ENCODE data around the gene SCNN1B.

Gene SCNN1B

DNA sequence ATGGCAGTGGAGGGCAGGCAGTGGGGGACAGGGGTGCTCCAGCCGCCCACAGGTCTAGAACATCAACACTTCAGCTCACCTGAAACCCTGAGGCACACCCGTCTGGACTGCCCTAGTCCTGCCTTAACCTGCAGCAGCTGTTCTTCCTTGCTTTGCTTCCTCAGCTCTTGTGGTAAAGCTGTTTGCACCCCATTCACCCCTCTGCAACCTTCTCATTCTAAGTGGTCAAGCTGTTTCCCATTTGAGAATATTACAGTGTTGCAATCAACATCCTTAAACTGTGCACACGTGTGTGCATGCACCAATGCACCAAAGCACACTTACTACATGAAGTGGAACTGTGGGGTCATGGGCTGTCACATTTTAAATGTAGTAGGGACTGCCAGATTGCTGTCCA, 32.4 kb downstream of the SCNN1B start:
- DNase-seq (ENCODE audit: low spot score): no peak
- TF ChIP-seq, protein P1, sequence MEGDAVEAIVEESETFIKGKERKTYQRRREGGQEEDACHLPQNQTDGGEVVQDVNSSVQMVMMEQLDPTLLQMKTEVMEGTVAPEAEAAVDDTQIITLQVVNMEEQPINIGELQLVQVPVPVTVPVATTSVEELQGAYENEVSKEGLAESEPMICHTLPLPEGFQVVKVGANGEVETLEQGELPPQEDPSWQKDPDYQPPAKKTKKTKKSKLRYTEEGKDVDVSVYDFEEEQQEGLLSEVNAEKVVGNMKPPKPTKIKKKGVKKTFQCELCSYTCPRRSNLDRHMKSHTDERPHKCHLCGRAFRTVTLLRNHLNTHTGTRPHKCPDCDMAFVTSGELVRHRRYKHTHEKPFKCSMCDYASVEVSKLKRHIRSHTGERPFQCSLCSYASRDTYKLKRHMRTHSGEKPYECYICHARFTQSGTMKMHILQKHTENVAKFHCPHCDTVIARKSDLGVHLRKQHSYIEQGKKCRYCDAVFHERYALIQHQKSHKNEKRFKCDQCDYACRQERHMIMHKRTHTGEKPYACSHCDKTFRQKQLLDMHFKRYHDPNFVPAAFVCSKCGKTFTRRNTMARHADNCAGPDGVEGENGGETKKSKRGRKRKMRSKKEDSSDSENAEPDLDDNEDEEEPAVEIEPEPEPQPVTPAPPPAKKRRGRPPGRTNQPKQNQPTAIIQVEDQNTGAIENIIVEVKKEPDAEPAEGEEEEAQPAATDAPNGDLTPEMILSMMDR (IDR thresholded peaks at IDR 0.05; ENCODE audit: borderline replicate concordance, control extremely low read depth, extremely low read depth, insufficient read depth, missing control alignments): no peak
- in situ Hi-C loops (cut with MboI; ENCODE audit: low sequenced_read_pairs, unreplicated experiment): no loop called here

DNA sequence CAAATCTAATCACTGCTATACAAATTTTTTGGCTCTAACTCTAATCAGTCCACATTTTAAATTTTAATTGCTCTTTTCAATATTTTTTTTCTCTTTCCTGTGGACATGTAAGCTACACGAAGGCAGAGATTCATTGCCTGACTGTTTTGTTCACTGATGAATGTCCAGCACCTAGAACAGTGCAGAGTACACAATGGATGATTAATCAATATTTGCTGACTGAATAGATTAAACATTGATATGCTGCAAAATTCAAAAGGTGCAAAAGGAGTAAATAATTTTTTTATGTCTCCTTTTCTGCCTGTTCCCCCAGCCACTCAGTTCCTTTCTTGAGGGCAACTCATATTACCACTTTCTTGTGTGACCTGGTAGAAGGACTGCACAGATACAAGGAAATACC, 32.8 kb downstream of the SCNN1B start:
- in situ Hi-C loops (cut with MboI; ENCODE audit: low sequenced_read_pairs, unreplicated experiment): no loop called here
- DNase-seq (ENCODE audit: low spot score): no peak
- TF ChIP-seq, protein P1 (IDR thresholded peaks at IDR 0.05; ENCODE audit: borderline replicate concordance, control extremely low read depth, extremely low read depth, insufficient read depth, missing control alignments): no peak

DNA sequence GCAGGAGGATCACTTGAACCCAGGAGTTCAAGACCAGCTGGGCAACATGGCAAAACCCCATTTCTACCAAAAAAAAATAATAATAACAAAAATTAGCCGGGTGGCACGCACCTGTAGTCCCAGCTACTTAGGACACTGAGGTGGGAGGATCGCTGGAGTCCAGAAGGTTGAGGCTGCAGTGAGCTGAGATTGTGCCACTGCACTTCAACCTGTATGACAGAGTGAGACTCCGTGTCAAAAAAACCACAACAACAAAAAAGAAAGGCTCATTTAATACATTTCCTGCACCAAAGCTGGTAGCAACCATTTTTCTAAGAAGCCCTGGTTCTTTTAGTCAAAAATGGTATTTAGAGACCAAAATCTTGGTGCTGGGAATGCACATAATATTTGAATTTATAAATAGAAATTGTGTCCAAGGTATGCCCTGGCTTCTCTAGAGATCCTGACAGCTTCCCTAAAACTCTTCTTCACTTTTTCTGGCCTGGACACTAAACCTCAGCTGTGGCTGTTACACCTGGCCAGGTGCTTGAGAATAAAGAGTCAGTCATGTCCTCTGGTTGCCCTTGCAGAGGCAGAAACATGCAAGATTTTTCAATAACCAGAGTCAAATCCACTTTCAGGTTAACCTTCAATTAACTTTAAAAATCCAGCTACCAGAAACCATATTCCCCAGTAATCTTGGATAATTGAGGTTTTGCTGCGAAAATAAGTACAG, 35.9 kb downstream of the SCNN1B start:
- DNase-seq (ENCODE audit: low spot score): no peak
- TF ChIP-seq, protein P1 (IDR thresholded peaks at IDR 0.05; ENCODE audit: borderline replicate concordance, control extremely low read depth, extremely low read depth, insufficient read depth, missing control alignments): no peak
- in situ Hi-C loops (cut with MboI; ENCODE audit: low sequenced_read_pairs, unreplicated experiment): no loop called here

DNA sequence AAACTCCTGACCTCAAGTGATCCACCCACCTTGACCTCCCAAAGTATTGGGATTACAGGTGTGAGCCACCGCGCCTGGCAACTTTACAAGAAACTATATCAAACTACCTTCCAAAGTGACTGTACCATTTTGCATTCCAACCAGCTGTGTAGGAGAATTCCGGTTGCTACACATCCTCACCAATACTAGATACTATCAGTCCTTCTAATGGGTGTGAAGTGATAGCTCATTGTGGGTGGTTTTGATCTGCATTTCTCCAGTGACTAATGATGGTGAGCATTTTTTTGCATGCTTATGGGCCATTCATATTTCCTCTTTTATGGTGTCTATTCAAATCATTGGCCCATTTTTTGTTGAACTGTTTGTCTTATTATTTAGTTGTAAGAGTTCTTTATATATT, 37.7 kb downstream of the SCNN1B start:
- in situ Hi-C loops (cut with MboI; ENCODE audit: low sequenced_read_pairs, unreplicated experiment): no loop called here
- no peak for DNase-seq (ENCODE audit: low spot score)
- TF ChIP-seq, protein P1 (IDR thresholded peaks at IDR 0.05; ENCODE audit: borderline replicate concordance, control extremely low read depth, extremely low read depth, insufficient read depth, missing control alignments): no peak

DNA sequence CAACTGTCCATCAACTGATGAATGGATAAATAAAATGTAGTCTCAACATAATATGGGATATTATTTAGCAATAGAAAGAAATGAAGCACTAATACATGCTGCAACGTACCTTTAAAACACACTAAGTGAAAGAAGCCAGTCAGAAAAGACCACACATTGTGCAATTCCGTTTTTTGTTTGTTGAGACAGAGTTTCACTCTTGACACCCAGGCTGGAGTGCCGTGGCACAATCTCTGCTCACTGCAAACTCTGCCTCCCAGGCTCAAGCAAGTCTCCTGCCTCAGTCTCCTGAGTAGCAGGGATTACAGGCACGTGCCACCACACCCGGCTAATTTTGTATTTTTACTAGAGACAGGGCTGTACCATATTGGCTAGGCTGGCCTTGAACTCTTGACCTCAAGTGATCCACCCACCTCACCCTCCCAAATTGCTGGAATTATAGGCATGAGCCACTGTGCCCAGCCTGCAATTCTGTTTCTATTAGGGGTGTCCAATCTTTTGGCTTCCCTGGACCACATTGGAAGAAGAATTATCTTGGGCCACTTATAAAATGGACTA, 40.1 kb downstream of the SCNN1B start:
- in situ Hi-C loops (cut with MboI; ENCODE audit: low sequenced_read_pairs, unreplicated experiment): no loop called here
- DNase-seq (ENCODE audit: low spot score): no peak
- TF ChIP-seq, protein P1 (IDR thresholded peaks at IDR 0.05; ENCODE audit: borderline replicate concordance, control extremely low read depth, extremely low read depth, insufficient read depth, missing control alignments): no peak

DNA sequence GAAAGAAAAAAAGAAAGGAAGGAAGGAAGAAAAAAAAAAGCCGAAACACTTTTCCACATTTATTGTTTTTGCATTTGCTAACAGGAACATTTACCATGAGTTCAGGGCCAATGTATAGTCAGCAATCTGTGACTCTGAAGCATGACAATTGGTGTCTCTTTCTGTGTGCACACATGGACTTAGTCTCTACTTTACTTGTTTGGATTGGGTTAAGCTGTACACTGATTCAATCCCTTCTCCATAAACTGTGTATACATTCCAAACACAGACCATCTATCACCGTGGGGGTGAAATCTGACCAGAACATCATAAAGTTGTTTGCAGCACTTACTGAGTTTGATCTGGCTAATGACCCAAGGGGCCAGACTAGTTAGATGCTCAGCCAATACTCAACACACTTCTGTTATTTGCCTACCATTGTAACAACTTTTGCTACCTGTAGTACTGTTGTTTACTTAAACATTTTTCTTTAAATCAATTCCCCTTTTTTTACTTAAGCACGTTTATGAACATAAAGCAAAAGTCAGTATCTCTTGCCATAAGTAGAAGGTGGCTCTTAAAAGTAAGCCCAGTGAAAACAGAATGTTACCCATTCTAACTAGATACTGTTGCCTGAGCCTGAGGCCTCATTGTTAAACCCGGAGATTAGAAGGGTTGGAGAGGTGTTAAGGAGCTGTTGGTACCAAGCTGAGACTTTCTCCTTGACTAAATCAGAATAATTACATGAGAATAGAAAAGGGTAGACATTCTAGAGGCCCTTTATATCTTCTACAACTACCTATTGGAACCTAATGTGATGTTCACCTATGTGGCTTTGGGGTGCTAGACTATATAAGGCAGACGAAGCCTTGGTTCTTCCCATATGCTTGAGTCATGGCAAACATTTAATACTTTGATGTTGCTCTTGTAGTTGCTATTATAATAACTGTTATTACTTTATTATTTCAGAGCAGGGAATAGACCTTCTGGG, 41.8 kb downstream of the SCNN1B start:
- TF ChIP-seq, protein P1 (IDR thresholded peaks at IDR 0.05; ENCODE audit: borderline replicate concordance, control extremely low read depth, extremely low read depth, insufficient read depth, missing control alignments): no peak
- DNase-seq (ENCODE audit: low spot score): no peak
- in situ Hi-C loops (cut with MboI; ENCODE audit: low sequenced_read_pairs, unreplicated experiment): no loop called here
